Muscle layer of colon (tissue), 2 donors: ENCODE results near the gene RYR2.
A peak's percentile ranks its signal among the peaks of the same experiment; 100 is the strongest.

ENCODE experiments used
- H3K27ac ChIP-seq: one replicate; pipeline ENCODE4 v1.7.0; 2013; ENCODE audit warnings: low read depth, mild to moderate bottlenecking, low read length, moderate library complexity
- H3K27me3 ChIP-seq, 2 donors: one replicate each; pipeline ENCODE4 v1.7.0; 2013; ENCODE audit warnings: low read length in 2 of 2, mild to moderate bottlenecking in 2 of 2; ENCODE audit not compliant: insufficient read depth in 2 of 2, control insufficient read depth in 1 of 2
- H3K36me3 ChIP-seq: one replicate; pipeline ENCODE4 v1.7.0; 2013; ENCODE audit warnings: mild to moderate bottlenecking, low read length; ENCODE audit not compliant: insufficient read depth
- H3K4me1 ChIP-seq: one replicate; pipeline ENCODE4 v1.7.0; 2013; ENCODE audit warnings: mild to moderate bottlenecking, low read length; ENCODE audit not compliant: insufficient read depth
- H3K4me3 ChIP-seq, 2 donors: one replicate each; pipeline ENCODE4 v1.7.0; 2013; ENCODE audit warnings: low read length in 2 of 2, low read depth in 1 of 2, mild to moderate bottlenecking in 1 of 2, moderate library complexity in 1 of 2
- H3K9ac ChIP-seq: one replicate; pipeline ENCODE4 v1.7.0; 2013; ENCODE audit warnings: low read length
- H3K9me3 ChIP-seq: one replicate; pipeline ENCODE4 v1.7.0; 2013; ENCODE audit warnings: mild to moderate bottlenecking, low read length
- donor health status: abdominal sarcoma.
- donor health status: Adenocarcinoma of cecum.

Gene RYR2

DNA sequence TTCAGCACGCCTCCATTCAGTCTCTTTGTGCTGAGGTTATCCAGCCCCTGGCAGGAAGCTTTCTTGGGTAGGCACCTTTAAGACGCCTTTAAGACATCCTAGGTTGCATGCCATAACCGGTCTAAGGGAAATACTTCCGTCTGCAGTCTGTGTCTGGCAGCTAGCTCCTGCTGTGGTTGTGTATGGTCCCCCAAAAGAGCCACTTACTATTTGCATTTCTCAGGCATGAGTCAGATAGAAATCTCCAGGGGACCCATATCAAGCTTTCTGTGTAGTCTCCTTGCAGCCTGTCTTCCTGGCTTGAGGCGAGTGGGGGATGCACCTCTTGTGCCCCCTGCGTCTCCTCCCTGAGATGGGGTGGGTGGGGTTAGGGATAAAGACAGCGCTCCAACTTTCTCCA lies 10.0 kb upstream of the RYR2 start:
- Histone ChIP-seq H3K36me3 (no peaks in the 10 kb centered on the region), H3K9me3 (no peaks in the 10 kb centered on the region), H3K4me3 (no peak overlapping the region), H3K27me3 (no peaks in the 10 kb centered on the region), H3K4me1 (no peaks in the 10 kb centered on the region), H3K9ac (no peak overlapping the region), H3K27ac (no peak overlapping the region)

DNA sequence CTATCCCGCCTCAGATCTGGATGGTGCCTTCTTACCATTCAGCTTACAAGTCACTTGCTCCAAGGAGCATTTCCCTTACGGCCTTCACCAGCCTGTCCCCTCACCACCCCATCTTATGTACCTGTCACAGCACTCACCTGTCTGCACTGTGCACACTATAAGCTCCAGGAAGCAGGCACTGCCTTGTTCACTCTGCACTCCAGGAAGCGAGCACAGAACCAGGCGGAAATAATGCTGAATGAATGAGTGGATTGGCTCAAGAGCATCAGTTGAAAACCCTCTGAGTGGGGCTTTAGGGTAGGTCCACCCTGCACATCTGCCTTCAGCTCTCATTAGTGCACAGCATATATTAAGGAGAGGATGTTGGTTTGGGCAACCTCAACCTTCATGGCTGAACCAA lies 8.9 kb upstream of the RYR2 start:
- no peaks in the 10 kb centered on the region for H3K36me3 ChIP-seq
- H3K9ac ChIP-seq: no peak overlapping the region
- H3K27me3 ChIP-seq: no peaks in the 10 kb centered on the region
- no peak overlapping the region for H3K27ac ChIP-seq
- no peak overlapping the region for H3K4me3 ChIP-seq
- no peaks in the 10 kb centered on the region for H3K4me1 ChIP-seq
- H3K9me3 ChIP-seq: no peaks in the 10 kb centered on the region

DNA sequence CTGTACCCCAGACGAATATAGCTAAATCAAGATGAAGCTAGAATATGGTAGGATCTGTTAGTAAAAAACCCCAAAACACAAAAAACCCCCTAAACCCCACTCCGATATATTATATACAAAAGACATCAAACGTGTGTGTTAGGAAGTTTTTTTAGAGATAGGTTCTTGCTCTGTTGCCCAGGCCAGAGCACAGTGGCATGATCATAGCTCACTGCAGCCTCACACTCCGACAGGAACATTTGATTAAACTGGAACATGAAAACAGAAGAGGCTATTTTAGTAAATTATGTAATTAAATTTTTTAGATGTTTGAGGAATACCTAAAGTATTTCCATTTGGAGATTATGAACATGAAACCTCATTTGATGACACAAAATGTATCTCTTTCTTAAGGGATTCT lies 8.2 kb upstream of the RYR2 start:
- no peak overlapping the region for H3K27ac ChIP-seq
- H3K9ac ChIP-seq: no peak overlapping the region
- H3K9me3 ChIP-seq: no peaks in the 10 kb centered on the region
- no peaks in the 10 kb centered on the region for H3K36me3 ChIP-seq
- H3K4me1 ChIP-seq: no peaks in the 10 kb centered on the region
- H3K27me3 ChIP-seq: no peaks in the 10 kb centered on the region
- no peak overlapping the region for H3K4me3 ChIP-seq

DNA sequence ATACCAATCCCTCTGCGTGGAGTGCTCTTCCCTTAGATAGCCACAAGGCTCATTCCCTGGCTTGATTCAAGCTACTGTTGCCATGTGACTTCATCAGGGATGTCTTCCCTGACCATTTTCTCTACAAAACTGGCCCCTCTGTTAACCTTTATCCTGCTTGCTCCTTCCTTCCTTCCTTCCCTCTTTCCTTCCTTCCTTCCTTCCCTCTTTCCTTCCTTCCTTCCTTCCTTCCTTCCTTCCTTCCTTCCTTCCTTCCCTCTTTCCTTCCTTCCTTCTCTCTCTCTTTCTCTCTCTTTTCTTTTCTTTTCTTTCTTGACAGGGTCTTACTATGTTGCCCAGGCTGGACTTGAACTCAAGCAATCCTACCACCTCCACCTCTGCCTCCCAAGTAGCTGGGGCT lies 6.2 kb upstream of the RYR2 start:
- Histone ChIP-seq H3K27ac (no peak overlapping the region), H3K9me3 (no peaks in the 10 kb centered on the region), H3K27me3 (no peaks in the 10 kb centered on the region), H3K4me3 (no peak overlapping the region), H3K36me3 (no peaks in the 10 kb centered on the region), H3K9ac (no peak overlapping the region), H3K4me1 (peaks cover 6% of the 10 kb centered on the region)

DNA sequence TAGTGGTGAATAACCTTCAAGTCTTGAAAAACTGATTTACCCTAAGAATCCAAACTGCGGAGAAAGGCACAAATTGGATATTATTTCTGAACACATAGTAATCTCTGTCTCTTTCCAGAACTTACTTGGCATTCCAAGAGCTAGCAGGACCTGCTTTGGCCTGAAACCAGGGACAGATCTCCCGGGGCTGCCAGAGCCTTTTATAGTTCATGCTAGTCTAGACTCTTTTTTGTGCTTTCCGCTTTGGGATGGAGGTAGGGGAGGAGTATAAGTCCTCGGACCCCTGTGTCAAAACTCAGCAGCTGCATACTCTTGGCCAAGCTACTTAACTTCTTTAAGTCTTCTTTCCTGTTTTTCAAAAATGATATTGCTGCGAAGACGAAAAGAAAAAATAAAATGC lies 3.8 kb upstream of the RYR2 start:
- Histone ChIP-seq H3K27me3 (no peaks in the 10 kb centered on the region), H3K4me3 (no peak overlapping the region), H3K9me3 (no peaks in the 10 kb centered on the region), H3K4me1 (peaks cover 16% of the 10 kb centered on the region), H3K9ac (no peak overlapping the region), H3K27ac (no peak overlapping the region), H3K36me3 (no peaks in the 10 kb centered on the region)

DNA sequence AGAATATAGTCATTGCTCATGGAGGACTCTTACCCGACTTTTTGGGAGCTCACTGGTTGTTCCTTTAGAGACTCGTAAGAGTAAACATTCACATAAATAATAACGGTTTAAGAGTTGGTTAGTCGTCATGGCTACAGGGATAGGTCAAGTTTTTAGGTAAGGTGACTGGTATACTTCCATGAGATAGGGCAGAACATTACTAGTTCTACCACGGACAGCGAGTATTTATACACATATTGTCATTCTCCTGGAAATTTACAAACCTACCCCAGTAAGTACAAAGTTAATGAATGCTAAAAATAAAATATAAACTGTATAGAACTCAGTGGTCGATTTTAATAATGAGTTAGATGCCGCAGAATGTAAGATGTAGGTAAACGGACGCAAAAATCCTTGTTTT lies 1.2 kb upstream of the RYR2 start:
- H3K27ac ChIP-seq: no peak overlapping the region

DNA sequence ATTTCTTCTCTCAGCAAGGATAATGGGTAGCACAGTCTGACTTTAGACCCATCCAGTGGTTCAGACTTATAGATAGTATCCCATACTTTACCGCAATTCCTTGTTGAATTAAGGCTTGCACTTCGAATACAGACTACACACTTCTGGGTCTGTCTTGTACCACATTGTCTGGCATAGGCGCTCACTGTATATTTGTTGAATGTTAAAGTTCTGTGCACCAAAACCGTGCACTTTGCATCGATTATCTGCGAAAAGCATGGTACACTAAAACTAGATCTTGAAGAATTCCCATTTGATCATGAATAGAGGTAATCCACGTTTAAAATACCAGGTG lies 556 bp upstream of the RYR2 start:
- Histone ChIP-seq H3K27ac (no peak overlapping the region), H3K4me3 (no peak overlapping the region), H3K36me3 (no peaks in the 10 kb centered on the region), H3K27me3 (no peaks in the 10 kb centered on the region), H3K9me3 (no peaks in the 10 kb centered on the region), H3K9ac (no peak overlapping the region), H3K4me1 (peaks cover 16% of the 10 kb centered on the region)

More for the DNA sequence above, 1.2 kb upstream of the RYR2 start:
- H3K4me3 ChIP-seq: no peak overlapping the region
- H3K27me3 ChIP-seq: no peaks in the 10 kb centered on the region
- peaks cover 16% of the 10 kb centered on the region for H3K4me1 ChIP-seq
- H3K36me3 ChIP-seq: no peaks in the 10 kb centered on the region
- H3K9me3 ChIP-seq: no peaks in the 10 kb centered on the region
- H3K9ac ChIP-seq: no peak overlapping the region

DNA sequence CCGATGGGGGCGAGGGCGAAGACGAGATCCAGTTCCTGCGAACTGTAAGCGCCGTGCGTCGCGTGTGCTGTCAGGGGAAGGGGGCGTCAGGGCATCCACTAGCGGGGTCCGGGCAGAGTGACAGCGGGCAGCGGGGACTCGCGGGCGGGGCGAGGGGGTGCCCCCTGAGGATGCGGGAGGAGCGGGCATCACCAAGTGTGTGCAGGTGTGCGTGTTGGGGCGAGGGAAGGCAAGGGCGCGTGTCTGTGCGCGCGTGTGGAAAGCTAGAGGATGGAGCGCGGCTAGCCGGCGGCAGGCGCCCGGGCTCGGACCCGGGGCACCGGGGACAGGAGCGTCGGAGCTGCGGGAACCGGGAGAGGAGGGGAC lies 525 bp downstream of the RYR2 start:
- no peaks in the 10 kb centered on the region for H3K9me3 ChIP-seq
- H3K36me3 ChIP-seq: no peaks in the 10 kb centered on the region
- H3K27me3 ChIP-seq: no peaks in the 10 kb centered on the region
- H3K27ac ChIP-seq: peak overlapping the region; percentile 56
- H3K9ac ChIP-seq: no peak overlapping the region
- peak overlapping the region; percentile 53 to 60 for H3K4me3 ChIP-seq
- peaks cover 16% of the 10 kb centered on the region for H3K4me1 ChIP-seq

DNA sequence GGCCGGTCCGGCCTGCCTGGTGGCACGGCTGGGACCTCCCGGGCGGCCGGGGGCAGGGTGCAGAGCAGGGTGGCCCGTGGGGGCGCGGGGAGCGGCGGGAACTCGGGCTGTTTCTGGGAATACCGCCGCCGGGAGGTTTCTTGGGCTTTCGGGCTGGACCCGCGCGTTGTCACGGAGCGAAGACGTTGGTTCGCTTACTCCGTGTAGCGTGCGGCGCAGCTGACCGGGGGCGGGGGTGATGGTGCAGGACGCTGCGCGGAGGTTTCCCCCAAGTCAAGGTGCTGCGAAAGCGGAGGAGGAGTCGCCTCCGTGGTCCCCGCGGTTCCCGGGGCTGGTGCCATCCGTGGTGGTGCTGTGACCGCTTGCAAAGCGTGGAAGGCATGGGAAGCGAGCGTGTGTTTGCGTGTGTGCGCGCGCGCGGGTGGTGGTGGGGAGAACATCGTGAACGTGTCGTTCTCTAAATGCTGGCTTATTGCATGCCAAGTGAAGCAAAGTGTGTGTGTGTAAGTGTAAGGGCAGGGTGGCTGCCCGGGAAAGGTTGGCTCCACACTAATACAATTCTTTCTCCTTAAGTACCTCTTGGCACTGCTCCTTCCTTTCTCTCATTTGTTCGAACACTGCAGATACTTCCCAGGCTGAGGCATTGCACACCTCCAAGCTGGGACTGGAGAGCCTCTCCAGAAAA lies 1.1 kb downstream of the RYR2 start:
- Histone ChIP-seq H3K9me3 (no peaks in the 10 kb centered on the region), H3K4me3 (peak overlapping the region; percentile 53 to 60), H3K27ac (peak overlapping the region; percentile 56), H3K4me1 (peaks cover 16% of the 10 kb centered on the region), H3K9ac (no peak overlapping the region), H3K27me3 (no peaks in the 10 kb centered on the region), H3K36me3 (no peaks in the 10 kb centered on the region)

DNA sequence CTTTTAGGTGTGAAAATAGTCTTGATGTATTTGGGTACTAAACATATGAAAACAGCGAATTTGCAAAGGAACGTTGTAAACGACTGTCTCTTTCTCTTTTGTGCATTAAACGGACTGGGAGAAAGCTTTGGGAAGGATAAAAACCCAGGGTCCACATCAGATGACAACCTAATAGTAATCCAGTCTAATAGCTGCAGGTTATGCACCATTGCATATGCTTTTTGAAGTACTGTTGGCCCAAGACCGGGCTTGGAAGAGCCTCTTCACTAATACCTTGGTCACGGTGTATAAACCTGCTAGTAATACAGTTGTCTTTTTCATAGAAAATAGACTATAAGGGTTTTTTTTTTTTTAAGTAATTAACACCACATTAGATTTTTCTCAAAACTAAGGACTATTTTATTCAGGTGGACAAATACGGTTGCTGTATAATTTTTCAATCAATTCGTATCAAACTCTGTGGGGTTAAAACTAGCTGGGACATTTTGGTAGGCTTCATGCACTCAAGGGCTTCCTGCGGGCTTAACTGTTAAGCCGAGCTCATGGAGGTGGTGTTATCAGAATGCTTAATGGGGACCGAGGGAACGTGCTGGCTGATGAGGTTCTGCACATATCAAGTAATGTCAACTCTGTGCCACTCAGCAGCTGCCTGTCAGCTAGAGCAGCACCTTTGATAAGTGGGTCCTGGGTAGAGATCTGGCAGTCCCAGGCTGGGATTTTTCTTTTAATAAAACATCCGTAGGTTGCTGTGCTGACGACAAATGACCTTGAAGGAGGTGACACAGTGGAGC lies 2.1 kb downstream of the RYR2 start:
- Histone ChIP-seq H3K4me1 (peaks cover 16% of the 10 kb centered on the region), H3K4me3 (peak overlapping the region in 1 of 2 donors; percentile 60), H3K9ac (no peak overlapping the region), H3K36me3 (no peaks in the 10 kb centered on the region), H3K9me3 (no peaks in the 10 kb centered on the region), H3K27me3 (no peaks in the 10 kb centered on the region), H3K27ac (no peak overlapping the region)

DNA sequence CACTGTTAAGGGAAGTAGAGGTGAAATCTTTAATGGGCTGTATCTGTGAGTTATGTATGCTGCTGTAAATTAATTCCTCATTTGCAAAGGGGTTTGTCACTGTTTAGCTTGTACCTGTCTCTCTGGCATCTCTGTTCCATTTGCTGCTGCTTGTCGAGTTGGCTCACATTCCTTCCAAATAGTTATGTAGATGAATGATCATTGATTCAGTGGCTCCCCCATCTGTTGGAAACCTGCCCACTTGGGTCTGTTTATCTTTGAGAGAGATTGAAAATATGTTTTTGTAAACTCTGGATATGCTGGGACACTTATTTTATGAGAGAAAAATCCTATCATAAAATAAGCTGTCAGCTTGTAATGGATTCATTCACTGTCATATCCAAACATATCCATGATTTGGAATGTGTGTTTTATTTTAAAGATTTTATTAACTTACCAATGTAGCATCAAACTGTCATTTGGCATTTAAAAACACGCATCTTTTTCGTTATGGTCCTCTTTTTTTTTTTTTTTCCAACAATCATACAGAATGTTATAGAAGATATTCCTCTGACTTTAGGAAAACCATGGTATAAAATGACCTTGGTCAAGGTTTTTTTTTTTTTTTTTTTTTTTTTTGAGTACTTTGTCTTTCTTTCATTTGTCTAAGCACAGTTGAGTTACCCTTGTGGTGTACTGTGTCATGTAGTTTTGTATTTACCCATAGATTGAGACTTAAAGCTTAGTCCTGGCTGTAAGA lies 3.5 kb downstream of the RYR2 start:
- no peak overlapping the region for H3K4me3 ChIP-seq
- H3K4me1 ChIP-seq: peaks cover 13% of the 10 kb centered on the region
- no peaks in the 10 kb centered on the region for H3K36me3 ChIP-seq
- no peak overlapping the region for H3K27ac ChIP-seq
- H3K9me3 ChIP-seq: no peaks in the 10 kb centered on the region
- H3K27me3 ChIP-seq: no peaks in the 10 kb centered on the region
- H3K9ac ChIP-seq: no peak overlapping the region
